Mesothelial cell of epicardium (in vitro differentiated cells): Measurements from ENCODE around the gene MASP2. TPM values are rescaled to one million over a fixed set of nuclear protein-coding genes. Genes with fewer than 3 reads are reported as not detected.
"Not testable (repeated sequence)": the region's sequence is repeated elsewhere in the genome, so short reads cannot be mapped to it uniquely, and the experiment has no call there.

ENCODE experiments used
- DNase-seq, 2 experiments: peaks; one replicate each; pipeline ENCODE4 v3.0.0; 2021; ENCODE audit warnings: low spot score in 2 of 2; ENCODE audit not compliant: unreplicated experiment in 2 of 2
- H3K27ac Mint-ChIP-seq: 2 replicates; pipeline ENCODE4 v1.8.0; 2021; ENCODE audit warnings: mixed read lengths
- H3K27me3 Mint-ChIP-seq: 2 replicates; pipeline ENCODE4 v1.8.0; 2021; ENCODE audit warnings: low read depth, mixed read lengths
- H3K36me3 Mint-ChIP-seq: 2 replicates; pipeline ENCODE4 v1.8.0; 2021; ENCODE audit warnings: mixed read lengths
- H3K4me1 Mint-ChIP-seq: 2 replicates; pipeline ENCODE4 v1.8.0; 2021; ENCODE audit warnings: mixed read lengths
- H3K4me3 Mint-ChIP-seq: 2 replicates; pipeline ENCODE4 v1.8.0; 2021; ENCODE audit warnings: mild to moderate bottlenecking, moderate library complexity, mixed read lengths
- H3K9me3 Mint-ChIP-seq: 2 replicates; pipeline ENCODE4 v1.8.0; 2021; ENCODE audit warnings: mixed read lengths
- total RNA-seq: library from RNA; stranded (reverse); gene quantifications from 3 replicates; pipeline ENCODE4 v1.2.1, GENCODE V29; 2021
- TF ChIP-seq, protein P1 (sequence below): fragments of 200-600 bp; sonication (generic); IDR thresholded peaks from one replicate; pipeline ENCODE4 v1.5.0; 2021; ENCODE audit warnings: antibody characterized with exemption; ENCODE audit not compliant: unreplicated experiment

Gene MASP2
- total RNA-seq, 1 donor from 2014 or later, result 0.20 TPM

GRCh38 chr1:11044086-11044848 lies 2.8 kb downstream of the MASP2 start:
- DNase-seq, result no peak
- H3K9me3 Mint-ChIP-seq, result no peaks in the 10 kb centered on the region
- no peak overlapping the region for H3K4me3 Mint-ChIP-seq
- TF ChIP-seq, protein P1, sequence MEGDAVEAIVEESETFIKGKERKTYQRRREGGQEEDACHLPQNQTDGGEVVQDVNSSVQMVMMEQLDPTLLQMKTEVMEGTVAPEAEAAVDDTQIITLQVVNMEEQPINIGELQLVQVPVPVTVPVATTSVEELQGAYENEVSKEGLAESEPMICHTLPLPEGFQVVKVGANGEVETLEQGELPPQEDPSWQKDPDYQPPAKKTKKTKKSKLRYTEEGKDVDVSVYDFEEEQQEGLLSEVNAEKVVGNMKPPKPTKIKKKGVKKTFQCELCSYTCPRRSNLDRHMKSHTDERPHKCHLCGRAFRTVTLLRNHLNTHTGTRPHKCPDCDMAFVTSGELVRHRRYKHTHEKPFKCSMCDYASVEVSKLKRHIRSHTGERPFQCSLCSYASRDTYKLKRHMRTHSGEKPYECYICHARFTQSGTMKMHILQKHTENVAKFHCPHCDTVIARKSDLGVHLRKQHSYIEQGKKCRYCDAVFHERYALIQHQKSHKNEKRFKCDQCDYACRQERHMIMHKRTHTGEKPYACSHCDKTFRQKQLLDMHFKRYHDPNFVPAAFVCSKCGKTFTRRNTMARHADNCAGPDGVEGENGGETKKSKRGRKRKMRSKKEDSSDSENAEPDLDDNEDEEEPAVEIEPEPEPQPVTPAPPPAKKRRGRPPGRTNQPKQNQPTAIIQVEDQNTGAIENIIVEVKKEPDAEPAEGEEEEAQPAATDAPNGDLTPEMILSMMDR, result no peak
- no peaks in the 10 kb centered on the region for H3K27me3 Mint-ChIP-seq
- H3K27ac Mint-ChIP-seq, result no peak overlapping the region
- no peaks in the 10 kb centered on the region for H3K4me1 Mint-ChIP-seq
- H3K36me3 Mint-ChIP-seq, result no peaks in the 10 kb centered on the region

GRCh38 chr1:11042995-11043874 lies 3.8 kb downstream of the MASP2 start:
- no peak overlapping the region for H3K27ac Mint-ChIP-seq
- no peaks in the 10 kb centered on the region for H3K36me3 Mint-ChIP-seq
- no peak for DNase-seq
- H3K4me1 Mint-ChIP-seq, result no peaks in the 10 kb centered on the region
- no peaks in the 10 kb centered on the region for H3K9me3 Mint-ChIP-seq
- H3K27me3 Mint-ChIP-seq, result no peaks in the 10 kb centered on the region
- TF ChIP-seq, protein P1, result no peak
- H3K4me3 Mint-ChIP-seq, result no peak overlapping the region

DNA sequence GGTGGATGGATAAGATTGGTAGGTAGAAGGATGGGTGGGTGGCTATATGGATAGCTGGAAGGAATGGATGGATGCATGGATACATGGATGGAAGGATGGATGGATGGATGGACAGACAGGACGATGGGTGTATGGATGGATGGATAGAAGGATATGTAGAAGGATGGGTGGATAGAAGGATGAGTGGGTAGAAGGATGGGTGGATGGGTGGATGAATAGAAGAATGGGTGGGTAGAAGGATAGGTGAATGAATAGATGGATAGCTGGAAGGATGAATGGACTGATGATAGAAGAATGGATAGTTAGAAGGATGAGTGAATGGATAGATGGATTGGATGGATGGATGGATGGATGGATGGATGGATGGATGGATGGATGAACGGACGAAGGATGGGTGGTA lies 5.0 kb downstream of the MASP2 start:
- H3K4me1 Mint-ChIP-seq, result no peaks in the 10 kb centered on the region
- peaks cover 8% of the 10 kb centered on the region for H3K27me3 Mint-ChIP-seq
- DNase-seq, result no peak
- no peak overlapping the region for H3K4me3 Mint-ChIP-seq
- no peaks in the 10 kb centered on the region for H3K36me3 Mint-ChIP-seq
- TF ChIP-seq, protein P1, result no peak
- no peaks in the 10 kb centered on the region for H3K9me3 Mint-ChIP-seq
- no peak overlapping the region for H3K27ac Mint-ChIP-seq

DNA sequence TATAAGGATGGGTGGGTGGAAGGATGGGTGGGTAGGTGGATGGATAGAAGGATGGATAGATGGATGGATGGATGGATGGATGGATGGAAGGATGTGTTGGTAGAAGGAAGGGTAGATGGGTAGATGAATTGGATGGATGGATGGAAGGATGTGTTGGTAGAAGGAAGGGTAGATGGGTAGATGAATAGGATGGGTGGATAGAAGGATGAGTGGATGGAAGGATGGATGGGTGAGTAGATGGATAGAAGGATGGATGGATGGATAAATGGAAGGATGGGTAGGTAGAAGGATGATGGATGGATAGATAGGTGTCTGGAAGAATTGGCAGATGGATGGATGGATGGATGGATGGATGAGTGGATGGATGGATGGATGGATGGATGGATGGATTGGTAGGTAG lies 6.0 kb downstream of the MASP2 start:
- TF ChIP-seq, protein P1, result no peak
- H3K36me3 Mint-ChIP-seq, result no peaks in the 10 kb centered on the region
- no peaks in the 10 kb centered on the region for H3K9me3 Mint-ChIP-seq
- H3K27ac Mint-ChIP-seq, result no peak overlapping the region
- no peak for DNase-seq
- no peaks in the 10 kb centered on the region for H3K4me1 Mint-ChIP-seq
- H3K4me3 Mint-ChIP-seq, result no peak overlapping the region
- H3K27me3 Mint-ChIP-seq, result peaks cover 8% of the 10 kb centered on the region

GRCh38 chr1:11040105-11040429 lies 7.0 kb downstream of the MASP2 start:
- not testable (repeated sequence) for DNase-seq, H3K27me3 Mint-ChIP-seq, H3K4me3 Mint-ChIP-seq, H3K36me3 Mint-ChIP-seq, H3K4me1 Mint-ChIP-seq, H3K27ac Mint-ChIP-seq, H3K9me3 Mint-ChIP-seq
